Nephron (organoid): ENCODE results near the gene ATXN1.

Experiments used
- H3K27ac Mint-ChIP-seq, 3 experiments: 2 replicates each; pipeline ENCODE4 v1.8.0; 2020; ENCODE audit warnings: mixed read lengths in 3 of 3, mild to moderate bottlenecking in 2 of 3, moderate library complexity in 1 of 3
- H3K27me3 Mint-ChIP-seq: 2 replicates; pipeline ENCODE4 v1.8.0; 2021; ENCODE audit warnings: low read depth, mild to moderate bottlenecking, moderate library complexity, mixed read lengths
- H3K36me3 Mint-ChIP-seq: 2 replicates; pipeline ENCODE4 v1.8.0; 2020; ENCODE audit warnings: low read depth, mixed read lengths
- H3K4me1 Mint-ChIP-seq: 2 replicates; pipeline ENCODE4 v1.8.0; 2020; ENCODE audit warnings: mixed read lengths
- H3K4me3 Mint-ChIP-seq, 3 experiments: 2 replicates each; pipeline ENCODE4 v1.8.0; 2020; ENCODE audit warnings: mild to moderate bottlenecking in 3 of 3, mixed read lengths in 3 of 3, moderate library complexity in 2 of 3
- H3K9me3 Mint-ChIP-seq: 2 replicates; pipeline ENCODE4 v1.8.0; 2020; ENCODE audit warnings: mixed read lengths
- CTCF ChIP-seq, 3 experiments: fragments of 200-600 bp; sonication (generic); IDR thresholded peaks; one replicate each; pipeline ENCODE4 v1.5.0; 2021; ENCODE audit warnings: antibody characterized with exemption in 3 of 3; ENCODE audit not compliant: unreplicated experiment in 3 of 3

Gene ATXN1

DNA sequence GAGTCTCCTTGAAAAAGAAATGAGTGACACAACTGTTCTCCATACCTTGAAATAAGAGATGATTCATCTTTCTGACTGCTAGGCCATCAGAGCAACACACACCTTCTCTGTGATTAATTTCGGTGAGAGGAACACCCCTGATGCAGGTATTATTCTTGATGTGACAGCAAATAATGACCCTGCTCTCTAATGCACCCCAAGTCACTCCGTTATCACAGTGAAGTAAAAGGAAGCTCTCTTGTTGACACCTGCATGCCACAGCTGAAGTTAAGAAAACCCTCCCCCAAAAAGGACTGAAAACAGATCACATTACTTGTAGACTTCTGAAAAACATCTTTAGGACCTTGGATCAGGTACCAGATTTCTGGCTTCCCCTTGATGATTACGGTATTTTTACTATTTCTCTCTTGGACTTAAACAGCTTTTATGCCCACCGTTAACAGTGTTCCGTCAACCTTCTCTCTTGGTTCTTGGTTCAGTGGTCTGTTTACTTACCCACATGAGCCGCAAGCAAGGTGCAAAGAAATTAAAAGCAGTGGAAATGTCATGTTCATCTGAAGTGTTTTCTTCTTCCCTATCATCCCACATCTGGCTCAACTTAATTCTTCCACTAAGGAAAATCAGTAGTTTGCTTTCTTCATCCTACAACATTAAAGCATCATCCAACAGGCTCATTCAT, 273.1 kb downstream of the ATXN1 start:
- Mint-ChIP-seq H3K4me3 (no peak overlapping the region), H3K4me1 (peaks cover 13% of the 10 kb centered on the region), H3K27me3 (no peaks in the 10 kb centered on the region), H3K9me3 (peaks cover 6% of the 10 kb centered on the region), H3K27ac (no peak overlapping the region), H3K36me3 (peaks cover 27% of the 10 kb centered on the region)
- no peak for TF ChIP-seq CTCF (IDR thresholded peaks at IDR 0.05; ENCODE audit: unreplicated experiment in 3 of 3)

- Mint-ChIP-seq H3K4me3 (no peak overlapping the region), H3K4me1 (peaks cover 13% of the 10 kb centered on the region), H3K27ac (no peak overlapping the region), H3K9me3 (peaks cover 9% of the 10 kb centered on the region), H3K27me3 (no peaks in the 10 kb centered on the region), H3K36me3 (peaks cover 39% of the 10 kb centered on the region)
- no peak for TF ChIP-seq CTCF (IDR thresholded peaks at IDR 0.05; ENCODE audit: unreplicated experiment in 3 of 3)
These were observed 274.6 kb downstream of the ATXN1 start for GRCh38 chr6:16486661-16487060.

- H3K9me3 Mint-ChIP-seq = peaks cover 9% of the 10 kb centered on the region
- TF ChIP-seq CTCF (IDR thresholded peaks at IDR 0.05; ENCODE audit: unreplicated experiment in 3 of 3) = no peak
- no peak overlapping the region for H3K27ac Mint-ChIP-seq
- no peaks in the 10 kb centered on the region for H3K27me3 Mint-ChIP-seq
- peaks cover 1% of the 10 kb centered on the region for H3K4me1 Mint-ChIP-seq
- no peak overlapping the region for H3K4me3 Mint-ChIP-seq
- peaks cover 57% of the 10 kb centered on the region for H3K36me3 Mint-ChIP-seq
These were observed 277.9 kb downstream of the ATXN1 start for GRCh38 chr6:16483315-16483875.

DNA sequence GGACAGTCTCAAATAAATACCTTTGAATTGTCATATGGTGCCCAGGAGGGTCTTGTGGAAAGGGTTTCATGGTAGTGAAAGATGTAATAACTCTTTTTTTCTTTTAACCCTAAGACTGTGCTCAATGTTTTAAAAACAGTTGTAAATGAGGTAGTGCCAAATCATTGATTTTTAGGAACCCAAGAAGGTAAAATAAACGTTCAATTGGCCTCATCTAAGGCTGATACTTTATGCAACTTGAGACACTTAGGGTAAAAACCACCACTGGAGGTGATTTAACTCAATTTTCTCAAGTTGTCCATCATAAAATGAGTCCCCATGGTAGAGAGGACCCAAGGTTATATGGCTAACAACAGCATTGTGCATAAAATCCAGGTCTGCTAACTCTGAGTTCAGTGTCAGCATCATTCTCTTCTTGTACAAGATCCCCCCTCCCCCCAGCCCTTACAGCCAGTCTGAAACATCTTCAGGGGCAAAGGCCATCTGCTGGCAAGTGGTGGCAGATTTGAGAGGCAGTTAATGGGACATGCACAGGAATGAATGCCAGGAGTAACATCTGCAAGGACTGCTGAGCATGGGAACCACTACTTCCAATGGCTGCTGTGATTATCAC, 278.5 kb downstream of the ATXN1 start:
- H3K36me3 Mint-ChIP-seq = peaks cover 57% of the 10 kb centered on the region
- peaks cover 9% of the 10 kb centered on the region for H3K9me3 Mint-ChIP-seq
- no peaks in the 10 kb centered on the region for H3K4me1 Mint-ChIP-seq
- no peak overlapping the region for H3K4me3 Mint-ChIP-seq
- no peak overlapping the region for H3K27ac Mint-ChIP-seq
- no peak for TF ChIP-seq CTCF (IDR thresholded peaks at IDR 0.05; ENCODE audit: unreplicated experiment in 3 of 3)
- no peaks in the 10 kb centered on the region for H3K27me3 Mint-ChIP-seq

- peaks cover 9% of the 10 kb centered on the region for H3K9me3 Mint-ChIP-seq
- no peaks in the 10 kb centered on the region for H3K27me3 Mint-ChIP-seq
- peaks cover 61% of the 10 kb centered on the region for H3K36me3 Mint-ChIP-seq
- H3K4me1 Mint-ChIP-seq = no peaks in the 10 kb centered on the region
- H3K4me3 Mint-ChIP-seq = no peak overlapping the region
- TF ChIP-seq CTCF (IDR thresholded peaks at IDR 0.05; ENCODE audit: unreplicated experiment in 3 of 3) = no peak
- H3K27ac Mint-ChIP-seq = no peak overlapping the region
These were observed 279.4 kb downstream of the ATXN1 start for GRCh38 chr6:16481697-16482399.
